ENCODE measurements around the gene CYLC1.

GRCh38 chrX:83829874-83830273 is 31.1 kb upstream of the CYLC1 start:
- TF ChIP-seq CTCF (IDR thresholded peaks at IDR 0.05) (no peak), POLR2A (IDR thresholded peaks at IDR 0.05) (no peak), EP300 (IDR thresholded peaks at IDR 0.05) (no peak)

Measured in ovary (tissue), 3 donors.